ENCODE measurements around the gene SLC25A34.

The SLC25A34 gene

GRCh38 chr1:15765495-15766194 is 29.6 kb downstream of the SLC25A34 start:
- no peak overlapping the region for H3K27ac ChIP-seq (ENCODE audit: extremely low read depth, low read depth, low read length)
- H3K9me3 ChIP-seq (ENCODE audit: control insufficient read depth, insufficient read depth, low read depth, low read length) = no peaks in the 10 kb centered on the region
- H3K36me3 ChIP-seq (ENCODE audit: control insufficient read depth in 2 of 2, insufficient read depth in 1 of 2, low read length in 2 of 2) = peaks cover 4 to 54% of the 10 kb centered on the region in 2 experiments; a peak in 2 of 3 replicates
- POLR2A ChIA-PET = no interaction called here
- H3K4me3 ChIP-seq (ENCODE audit: low read depth, low read length) = no peak overlapping the region
- TF ChIP-seq ZNF600 (tag by site-specific recombination; IDR thresholded peaks at IDR 0.05) = peak; percentile 82
- no peak for TF ChIP-seq ZSCAN16 (tag by site-specific recombination; IDR thresholded peaks at IDR 0.05)
- TF ChIP-seq KLF16 (tag by site-specific recombination; IDR thresholded peaks at IDR 0.05) = no peak
- peak; percentile 63 for TF ChIP-seq PRDM10 (tag by site-specific recombination; IDR thresholded peaks at IDR 0.05)
- CTCF ChIA-PET = interaction anchor here (0.6 kb wide), 1 partner anchor 79 kb away, joined by 7 read pairs; no protein-coding TSS in a partner anchor
- peaks cover 3% of the 10 kb centered on the region; the same call in 1 of the 2 replicates for H3K4me1 ChIP-seq (ENCODE audit: control insufficient read depth, insufficient read depth, low read length)

- Histone ChIP-seq H3K36me3 (ENCODE audit: control insufficient read depth in 2 of 2, insufficient read depth in 1 of 2, low read length in 2 of 2) (peaks cover 4 to 75% of the 10 kb centered on the region in 2 experiments; a peak in 2 of 3 replicates), H3K27ac (ENCODE audit: extremely low read depth, low read depth, low read length) (no peak overlapping the region), H3K4me1 (ENCODE audit: control insufficient read depth, insufficient read depth, low read length) (no peaks in the 10 kb centered on the region), H3K4me3 (ENCODE audit: low read depth, low read length) (no peak overlapping the region), H3K9me3 (ENCODE audit: control insufficient read depth, insufficient read depth, low read depth, low read length) (no peaks in the 10 kb centered on the region)
- ChIA-PET CTCF (no interaction called here), POLR2A (interaction anchor here (0.6 kb wide), 1 partner anchor 175 kb away, joined by 4 read pairs; no protein-coding TSS in a partner anchor)
- TF ChIP-seq ATF2 (tag by site-specific recombination; IDR thresholded peaks at IDR 0.05; ENCODE audit: low read depth) = no peak
- no peak for TF ChIP-seq HIC1 (tag by site-specific recombination; IDR thresholded peaks at IDR 0.05)
- no peak for TF ChIP-seq ZNF658 (tag by site-specific recombination; IDR thresholded peaks at IDR 0.05)
- TF ChIP-seq ZBTB20 (tag by site-specific recombination; IDR thresholded peaks at IDR 0.05) = no peak
- TF ChIP-seq ZNF248 (tag by site-specific recombination; IDR thresholded peaks at IDR 0.05) = no peak
- no peak for TF ChIP-seq ZNF37A (tag by site-specific recombination; IDR thresholded peaks at IDR 0.05)
- TF ChIP-seq ZNF830 (tag by site-specific recombination; IDR thresholded peaks at IDR 0.05; ENCODE audit: low read depth) = no peak
- TF ChIP-seq ZFHX2 (tag by site-specific recombination; conservative IDR thresholded peaks at IDR 0.05) = no peak
- TF ChIP-seq EGR2 (tag by site-specific recombination; IDR thresholded peaks at IDR 0.05; ENCODE audit: low read depth) = no peak
- TF ChIP-seq ZNF16 (tag by site-specific recombination; IDR thresholded peaks at IDR 0.05; ENCODE audit: low read depth) = no peak
- TF ChIP-seq ZBTB8A (tag by site-specific recombination; IDR thresholded peaks at IDR 0.05) = no peak
- no peak for TF ChIP-seq ZNF626 (tag by site-specific recombination; IDR thresholded peaks at IDR 0.05)
- TF ChIP-seq ZNF280C (tag by site-specific recombination; IDR thresholded peaks at IDR 0.05) = no peak
These were observed 31.9 kb downstream of the SLC25A34 start for GRCh38 chr1:15767941-15768340.

All from HEK293 (cell line).